Memory B cell (primary cell): Measurements from ENCODE around the gene VAC14.
"Not testable (repeated sequence)": the region's sequence is repeated elsewhere in the genome, so short reads cannot be mapped to it uniquely, and the experiment has no call there.

ENCODE experiments used
- ATAC-seq: fragments of 150-1000 bp; cut with Tn5 transposase; 2 replicates; pipeline ENCODE4 v1.10.0; 2021; ENCODE audit warnings: low read depth, mild to moderate bottlenecking, moderate library complexity
- DNase-seq, 2 donors: peaks; one replicate each; pipeline ENCODE4 v3.0.0; 2022; ENCODE audit warnings: low spot score in 2 of 2
- H3K27ac Mint-ChIP-seq: one replicate; pipeline ENCODE4 v1.8.0; 2022; ENCODE audit warnings: mild to moderate bottlenecking, moderate library complexity, mixed read lengths
- H3K27me3 Mint-ChIP-seq: one replicate; pipeline ENCODE4 v1.8.0; 2022; ENCODE audit warnings: mixed read lengths
- H3K36me3 Mint-ChIP-seq: one replicate; pipeline ENCODE4 v1.8.0; 2022; ENCODE audit warnings: mild to moderate bottlenecking, mixed read lengths
- H3K4me1 Mint-ChIP-seq: one replicate; pipeline ENCODE4 v1.8.0; 2022; ENCODE audit warnings: mixed read lengths
- H3K4me3 Mint-ChIP-seq: one replicate; pipeline ENCODE4 v1.8.0; 2022; ENCODE audit warnings: mild to moderate bottlenecking, moderate library complexity, mixed read lengths
- H3K9me3 Mint-ChIP-seq: one replicate; pipeline ENCODE4 v1.8.0; 2022; ENCODE audit warnings: mixed read lengths

VAC14 gene

DNA sequence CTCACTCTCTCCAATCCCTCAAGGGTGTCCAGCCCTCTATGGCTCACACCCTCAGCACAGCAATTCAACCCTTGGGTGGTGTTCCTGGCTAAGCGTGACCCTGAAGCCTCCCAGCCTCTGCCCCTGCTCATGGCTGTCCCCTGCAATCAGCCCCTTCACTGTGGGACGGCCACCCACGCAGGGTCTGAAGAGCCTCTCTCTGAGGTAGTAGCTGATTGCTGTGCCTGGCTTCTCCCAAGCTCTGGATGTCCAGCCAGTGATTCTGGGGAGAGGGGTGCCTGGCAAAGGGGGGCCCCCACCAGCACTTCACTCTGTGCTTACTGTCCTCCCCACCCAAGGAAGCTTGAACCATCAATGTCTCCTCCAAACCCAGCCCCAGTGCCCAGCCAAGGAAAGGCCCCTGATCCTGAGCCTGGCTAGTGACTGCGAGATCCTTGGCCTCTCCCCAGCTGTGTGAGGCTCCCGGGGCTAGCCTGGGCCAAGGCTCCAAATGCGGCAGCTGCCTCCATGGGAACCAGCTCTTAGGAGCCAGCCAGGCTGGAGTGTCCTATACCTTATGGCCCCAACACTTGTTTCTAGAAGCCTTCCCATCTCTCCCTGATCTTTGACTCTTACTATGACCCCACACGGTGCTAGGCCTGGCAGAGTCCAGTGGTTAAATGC, 125.0 kb downstream of the VAC14 start:
- DNase-seq = no peak
- no peak for ATAC-seq
- Mint-ChIP-seq H3K4me1 (no peaks in the 10 kb centered on the region), H3K4me3 (no peak overlapping the region), H3K9me3 (no peaks in the 10 kb centered on the region), H3K27ac (no peak overlapping the region), H3K36me3 (peaks cover 6% of the 10 kb centered on the region), H3K27me3 (peaks cover 2% of the 10 kb centered on the region)

DNA sequence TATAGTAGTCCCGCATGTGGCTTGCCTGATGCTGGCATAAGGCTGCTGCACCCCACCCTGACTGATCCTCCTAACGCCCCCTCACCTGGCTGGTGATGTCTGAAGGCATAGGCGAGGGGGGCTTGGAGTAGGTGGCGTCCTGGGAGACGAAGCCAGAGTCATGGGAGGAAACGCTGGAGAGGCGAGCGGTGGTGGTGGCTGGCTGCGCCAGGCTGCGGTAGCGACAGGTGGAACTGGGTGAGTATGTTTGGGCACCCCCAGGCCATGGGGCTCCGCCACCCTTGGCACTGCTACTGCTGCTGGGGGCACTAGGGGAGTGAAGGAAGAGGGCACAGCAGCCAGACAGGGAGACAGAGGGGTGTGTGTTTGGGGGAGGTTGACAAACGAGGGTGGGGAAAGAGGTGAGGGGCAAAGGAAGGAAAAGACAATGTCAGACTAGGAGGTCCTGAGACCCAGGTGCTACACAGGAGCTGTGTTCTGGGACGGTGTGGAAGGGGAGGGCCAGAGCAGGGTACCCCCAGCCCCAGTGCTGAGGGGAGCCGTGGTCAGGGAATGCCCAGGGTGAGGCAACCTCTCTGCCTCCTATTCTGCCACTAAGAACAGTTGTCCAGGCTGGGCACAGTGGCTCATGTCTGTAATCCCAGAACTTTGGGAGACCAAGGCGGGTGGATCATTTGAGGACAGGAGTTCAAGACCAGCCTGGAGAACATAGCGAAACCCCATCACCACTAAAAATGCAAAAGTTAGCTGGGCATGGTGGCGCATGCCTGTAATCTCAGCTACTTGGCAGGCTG, 126.5 kb downstream of the VAC14 start:
- H3K4me1 Mint-ChIP-seq = no peaks in the 10 kb centered on the region
- H3K36me3 Mint-ChIP-seq = peaks cover 11% of the 10 kb centered on the region
- no peak overlapping the region for H3K27ac Mint-ChIP-seq
- H3K27me3 Mint-ChIP-seq = peaks cover 2% of the 10 kb centered on the region
- no peak for ATAC-seq
- H3K9me3 Mint-ChIP-seq = no peaks in the 10 kb centered on the region
- H3K4me3 Mint-ChIP-seq = no peak overlapping the region
- DNase-seq = no peak

GRCh38 chr16:70670938-70671337, 130.0 kb downstream of the VAC14 start:
- not testable (repeated sequence) for H3K27me3 Mint-ChIP-seq, DNase-seq, H3K9me3 Mint-ChIP-seq, H3K4me3 Mint-ChIP-seq, ATAC-seq, H3K27ac Mint-ChIP-seq, H3K4me1 Mint-ChIP-seq
- peaks cover 22% of the 10 kb centered on the region for H3K36me3 Mint-ChIP-seq

GRCh38 chr16:70670175-70670574, 130.8 kb downstream of the VAC14 start:
- Mint-ChIP-seq H3K27me3 (no peaks in the 10 kb centered on the region), H3K36me3 (peaks cover 26% of the 10 kb centered on the region), H3K4me1 (no peaks in the 10 kb centered on the region), H3K9me3 (peaks cover 3% of the 10 kb centered on the region), H3K4me3 (no peak overlapping the region), H3K27ac (no peak overlapping the region)
- no peak for ATAC-seq
- DNase-seq = no peak

- peaks cover 3% of the 10 kb centered on the region for H3K9me3 Mint-ChIP-seq
- no peak for ATAC-seq
Measured at GRCh38 chr16:70665806-70666735, 134.9 kb downstream of the VAC14 start.

GRCh38 chr16:70665113-70665694, 135.8 kb downstream of the VAC14 start:
- H3K27me3 Mint-ChIP-seq = peaks cover 1% of the 10 kb centered on the region
- peaks cover 18% of the 10 kb centered on the region for H3K36me3 Mint-ChIP-seq
- no peak for DNase-seq
- no peak for ATAC-seq
- no peak overlapping the region for H3K27ac Mint-ChIP-seq
- peaks cover 3% of the 10 kb centered on the region for H3K9me3 Mint-ChIP-seq
- no peaks in the 10 kb centered on the region for H3K4me1 Mint-ChIP-seq
- no peak overlapping the region for H3K4me3 Mint-ChIP-seq

More at GRCh38 chr16:70665806-70666735, 134.9 kb downstream of the VAC14 start:
- no peaks in the 10 kb centered on the region for H3K27me3 Mint-ChIP-seq
- no peak overlapping the region for H3K4me3 Mint-ChIP-seq
- no peaks in the 10 kb centered on the region for H3K4me1 Mint-ChIP-seq
- DNase-seq = no peak
- peaks cover 22% of the 10 kb centered on the region for H3K36me3 Mint-ChIP-seq
- H3K27ac Mint-ChIP-seq = no peak overlapping the region

GRCh38 chr16:70664325-70665112, 136.4 kb downstream of the VAC14 start:
- peaks cover 1% of the 10 kb centered on the region for H3K27me3 Mint-ChIP-seq
- peaks cover 3% of the 10 kb centered on the region for H3K9me3 Mint-ChIP-seq
- no peak overlapping the region for H3K27ac Mint-ChIP-seq
- peaks cover 17% of the 10 kb centered on the region for H3K36me3 Mint-ChIP-seq
- no peak for DNase-seq
- no peaks in the 10 kb centered on the region for H3K4me1 Mint-ChIP-seq
- H3K4me3 Mint-ChIP-seq = no peak overlapping the region
- ATAC-seq = no peak

DNA sequence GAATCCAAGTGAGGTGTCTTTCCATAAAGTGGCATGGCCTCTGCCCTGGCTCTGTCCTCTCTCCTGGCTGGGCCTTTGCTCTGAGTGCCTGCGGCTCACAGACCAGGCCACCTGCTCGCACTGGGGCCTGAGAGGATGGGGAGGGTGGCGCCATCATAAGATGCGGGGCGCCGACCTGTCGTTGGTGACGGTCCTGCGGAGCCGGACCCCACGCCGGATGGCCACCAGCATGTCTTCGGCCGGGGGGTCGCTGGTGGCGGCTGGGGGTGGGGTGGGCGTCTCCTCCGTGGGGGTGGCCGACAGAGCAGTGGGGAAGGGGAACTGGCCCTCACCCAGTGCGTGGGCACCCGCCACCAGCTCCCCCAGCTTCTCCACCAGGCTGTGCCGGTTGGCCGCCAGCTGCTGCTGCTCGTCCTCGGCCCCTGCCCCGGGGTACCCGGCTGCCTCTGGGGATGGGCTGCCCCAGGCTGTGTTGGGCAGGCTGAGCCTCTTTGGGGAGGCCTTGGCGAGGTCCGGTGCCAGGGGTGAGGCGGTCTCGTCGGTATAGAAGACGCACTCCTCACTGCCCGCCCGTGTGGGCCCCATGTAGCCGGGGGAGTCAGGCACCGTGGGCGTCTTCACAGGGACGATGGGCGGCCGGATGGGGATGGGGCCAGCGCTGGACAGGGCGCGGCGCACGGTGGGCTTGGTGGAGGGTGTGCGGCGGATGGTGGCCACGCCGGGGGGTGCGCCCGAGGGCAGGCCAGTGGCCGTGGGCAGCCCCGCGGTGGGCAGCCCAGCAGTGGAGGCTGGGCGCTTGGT, 137.2 kb downstream of the VAC14 start:
- Mint-ChIP-seq H3K27me3 (peaks cover 1% of the 10 kb centered on the region), H3K27ac (no peak overlapping the region), H3K36me3 (peaks cover 12% of the 10 kb centered on the region), H3K4me3 (no peak overlapping the region), H3K9me3 (no peaks in the 10 kb centered on the region), H3K4me1 (no peaks in the 10 kb centered on the region)
- ATAC-seq (no peak), DNase-seq (no peak)

DNA sequence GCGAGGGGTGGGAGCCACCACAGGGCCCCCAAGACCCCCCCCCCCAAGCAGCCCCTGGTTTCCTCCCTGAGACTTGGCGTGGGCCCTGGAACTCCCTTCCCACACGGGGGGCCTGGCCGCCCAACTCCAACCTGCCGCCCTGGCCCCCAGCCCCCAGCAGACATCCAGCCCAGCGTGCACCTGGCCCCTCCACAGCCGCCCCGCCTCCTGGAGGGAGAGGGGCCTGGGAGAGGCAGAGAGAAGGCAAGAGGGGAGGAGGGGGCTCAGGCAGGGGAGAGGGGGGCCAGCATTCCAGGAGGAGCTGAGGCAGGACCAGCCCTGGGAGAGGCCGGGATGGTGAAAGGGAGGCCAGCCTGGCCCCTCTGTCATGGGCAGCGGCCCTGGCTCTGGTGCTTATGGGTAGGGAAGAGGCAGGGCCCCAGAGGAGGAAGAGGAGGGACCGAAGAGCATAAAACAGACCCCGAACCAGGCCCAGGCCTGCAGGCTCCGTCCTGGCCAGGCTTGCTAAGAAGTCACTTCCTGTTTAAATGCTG, 137.9 kb downstream of the VAC14 start:
- Mint-ChIP-seq H3K4me3 (no peak overlapping the region), H3K4me1 (no peaks in the 10 kb centered on the region), H3K27me3 (peaks cover 1% of the 10 kb centered on the region), H3K27ac (no peak overlapping the region), H3K9me3 (no peaks in the 10 kb centered on the region), H3K36me3 (peaks cover 11% of the 10 kb centered on the region)
- DNase-seq (no peak), ATAC-seq (no peak)

DNA sequence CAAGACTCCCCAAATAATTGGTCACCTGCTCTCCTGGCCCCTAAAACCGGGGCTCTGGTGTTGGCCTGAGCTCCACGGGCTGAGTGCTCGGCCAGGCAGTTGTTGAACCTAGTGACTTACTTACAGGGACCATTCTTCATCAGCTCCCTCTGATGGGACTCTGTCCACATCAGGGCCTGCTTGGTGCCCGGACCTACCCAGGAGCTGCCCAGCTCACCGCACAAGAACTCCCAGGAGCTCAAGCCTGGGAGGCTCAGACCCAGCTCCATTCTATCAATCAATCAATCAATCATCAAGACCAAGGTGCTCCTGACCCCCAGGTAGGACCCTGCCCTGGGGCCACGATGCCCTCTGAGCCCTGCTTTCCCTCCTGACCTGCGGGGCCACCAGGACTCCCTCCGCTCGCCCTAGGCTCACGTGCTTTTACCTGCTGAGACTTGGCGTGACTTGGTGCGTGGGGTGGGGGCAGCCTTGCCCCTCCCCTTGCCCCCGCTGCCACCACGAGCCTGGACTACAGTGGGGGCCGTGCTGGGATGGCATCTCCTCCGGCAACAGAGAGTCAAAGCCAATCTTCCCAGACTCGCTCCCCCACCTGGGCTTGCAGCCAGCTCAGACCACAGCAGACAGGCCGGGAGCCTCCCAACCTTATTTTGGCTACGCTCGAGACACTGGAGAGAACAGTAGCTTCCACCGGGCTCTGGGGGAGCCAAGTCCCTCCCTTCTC, 138.9 kb downstream of the VAC14 start:
- no peak for DNase-seq
- H3K4me1 Mint-ChIP-seq = no peaks in the 10 kb centered on the region
- H3K36me3 Mint-ChIP-seq = peaks cover 11% of the 10 kb centered on the region
- H3K27me3 Mint-ChIP-seq = peaks cover 1% of the 10 kb centered on the region
- no peaks in the 10 kb centered on the region for H3K9me3 Mint-ChIP-seq
- no peak overlapping the region for H3K27ac Mint-ChIP-seq
- H3K4me3 Mint-ChIP-seq = no peak overlapping the region
- ATAC-seq = no peak

GRCh38 chr16:70661534-70661917, 139.4 kb downstream of the VAC14 start:
- Mint-ChIP-seq H3K4me1 (no peaks in the 10 kb centered on the region), H3K27me3 (peaks cover 3% of the 10 kb centered on the region), H3K4me3 (no peak overlapping the region), H3K9me3 (no peaks in the 10 kb centered on the region), H3K36me3 (peaks cover 8% of the 10 kb centered on the region), H3K27ac (no peak overlapping the region)
- DNase-seq (no peak), ATAC-seq (no peak)
